ENCODE measurements around the gene ADARB1.

Gene ADARB1

GRCh38 chr21:45078877-45079281, 4.5 kb downstream of the ADARB1 start:
- H3K4me3 ChIP-seq (replicated peaks; ENCODE audit: low read depth, low read length): no peak overlapping the region
- TF ChIP-seq, protein P1, sequence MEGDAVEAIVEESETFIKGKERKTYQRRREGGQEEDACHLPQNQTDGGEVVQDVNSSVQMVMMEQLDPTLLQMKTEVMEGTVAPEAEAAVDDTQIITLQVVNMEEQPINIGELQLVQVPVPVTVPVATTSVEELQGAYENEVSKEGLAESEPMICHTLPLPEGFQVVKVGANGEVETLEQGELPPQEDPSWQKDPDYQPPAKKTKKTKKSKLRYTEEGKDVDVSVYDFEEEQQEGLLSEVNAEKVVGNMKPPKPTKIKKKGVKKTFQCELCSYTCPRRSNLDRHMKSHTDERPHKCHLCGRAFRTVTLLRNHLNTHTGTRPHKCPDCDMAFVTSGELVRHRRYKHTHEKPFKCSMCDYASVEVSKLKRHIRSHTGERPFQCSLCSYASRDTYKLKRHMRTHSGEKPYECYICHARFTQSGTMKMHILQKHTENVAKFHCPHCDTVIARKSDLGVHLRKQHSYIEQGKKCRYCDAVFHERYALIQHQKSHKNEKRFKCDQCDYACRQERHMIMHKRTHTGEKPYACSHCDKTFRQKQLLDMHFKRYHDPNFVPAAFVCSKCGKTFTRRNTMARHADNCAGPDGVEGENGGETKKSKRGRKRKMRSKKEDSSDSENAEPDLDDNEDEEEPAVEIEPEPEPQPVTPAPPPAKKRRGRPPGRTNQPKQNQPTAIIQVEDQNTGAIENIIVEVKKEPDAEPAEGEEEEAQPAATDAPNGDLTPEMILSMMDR (IDR thresholded peaks at IDR 0.05; ENCODE audit: low read length, missing control alignments): no peak
- peak; percentile 93 for DNase-seq (ENCODE audit: low read depth)

DNA sequence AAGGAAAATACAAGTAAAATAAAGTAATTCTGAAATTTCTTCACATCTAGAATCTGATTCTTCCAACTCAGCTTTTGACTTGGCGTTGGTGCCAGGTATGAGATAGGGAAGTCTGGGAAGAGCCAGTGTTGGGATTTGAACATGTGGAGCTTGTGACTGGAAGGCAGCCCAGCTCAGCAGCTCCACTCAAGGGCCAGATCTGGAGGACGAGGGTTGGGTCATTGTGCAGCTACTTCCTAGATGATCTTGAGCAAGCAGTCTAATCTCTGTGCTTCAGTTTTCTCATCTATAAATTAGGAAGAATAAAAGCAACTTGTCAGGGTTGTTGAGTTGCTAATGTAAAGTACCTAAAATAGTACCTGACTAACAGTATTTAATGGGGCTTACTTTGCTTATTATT, 5.0 kb downstream of the ADARB1 start:
- no peak overlapping the region for H3K4me3 ChIP-seq (replicated peaks; ENCODE audit: low read depth, low read length)

DNA sequence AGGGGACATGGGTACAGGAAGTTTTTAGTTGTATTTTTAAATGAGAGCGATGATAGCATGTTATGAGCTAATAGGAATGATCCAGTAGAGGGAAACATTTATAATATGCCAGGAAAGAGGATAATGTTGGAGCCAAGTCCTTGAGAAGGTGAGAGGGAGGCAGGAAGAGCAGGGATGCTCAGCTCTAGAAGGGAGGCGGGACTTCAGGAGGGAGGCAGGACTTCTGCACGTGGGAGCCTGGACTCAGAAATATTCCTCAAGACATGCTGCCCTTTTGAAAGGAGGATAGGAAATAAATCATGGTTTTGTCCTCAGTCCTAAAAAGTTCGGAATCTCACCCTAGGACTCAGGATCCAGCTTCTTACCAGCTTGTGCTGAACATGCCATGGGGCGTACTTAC, 5.9 kb downstream of the ADARB1 start:
- TF ChIP-seq, protein P1 (IDR thresholded peaks at IDR 0.05; ENCODE audit: low read length, missing control alignments): no peak
- H3K4me3 ChIP-seq (replicated peaks; ENCODE audit: low read depth, low read length): no peak overlapping the region
- no peak for DNase-seq (ENCODE audit: low read depth)

More for the DNA sequence above, 5.0 kb downstream of the ADARB1 start:
- peak; percentile 38 for DNase-seq (ENCODE audit: low read depth)
- TF ChIP-seq, protein P1 (IDR thresholded peaks at IDR 0.05; ENCODE audit: low read length, missing control alignments): no peak

DNA sequence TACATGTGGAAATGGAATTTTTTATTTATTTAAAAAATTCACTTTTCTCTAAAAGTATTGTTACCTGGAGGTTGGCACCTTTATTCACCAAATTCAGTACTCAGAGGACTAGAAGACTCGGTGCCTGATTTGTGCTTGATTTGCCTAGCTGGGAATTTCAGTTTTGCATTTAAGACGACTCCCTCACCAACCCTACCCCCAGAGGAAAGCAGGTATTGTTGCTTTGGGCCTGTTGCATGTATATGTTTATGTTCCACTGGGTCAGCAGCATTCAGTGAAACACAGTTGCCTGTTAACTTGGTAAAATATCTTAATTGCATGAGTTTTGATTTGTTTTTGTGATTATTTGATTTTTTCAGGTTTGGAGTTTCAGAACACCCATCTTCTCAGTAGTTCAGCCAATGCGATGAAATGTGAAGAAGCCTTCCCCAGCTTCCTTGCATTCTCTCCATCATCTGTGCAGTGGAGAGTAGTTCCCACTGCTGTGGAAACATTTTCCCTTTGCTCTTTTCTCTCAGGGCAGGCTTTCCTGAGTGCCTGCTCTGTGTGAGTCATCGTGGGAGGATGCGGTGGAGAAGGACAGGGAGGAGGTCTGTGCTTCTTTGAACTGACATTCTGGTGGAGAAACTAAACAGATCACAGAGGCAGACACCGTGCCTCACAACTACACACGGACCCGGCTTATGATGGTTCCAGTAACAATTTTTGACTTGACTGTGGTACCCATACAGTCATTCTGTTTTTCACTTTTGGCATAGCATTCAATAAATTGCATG, 6.4 kb downstream of the ADARB1 start:
- no peak overlapping the region for H3K4me3 ChIP-seq (replicated peaks; ENCODE audit: low read depth, low read length)
- TF ChIP-seq, protein P1 (IDR thresholded peaks at IDR 0.05; ENCODE audit: low read length, missing control alignments): no peak
- peak; percentile 68 for DNase-seq (ENCODE audit: low read depth)

DNA sequence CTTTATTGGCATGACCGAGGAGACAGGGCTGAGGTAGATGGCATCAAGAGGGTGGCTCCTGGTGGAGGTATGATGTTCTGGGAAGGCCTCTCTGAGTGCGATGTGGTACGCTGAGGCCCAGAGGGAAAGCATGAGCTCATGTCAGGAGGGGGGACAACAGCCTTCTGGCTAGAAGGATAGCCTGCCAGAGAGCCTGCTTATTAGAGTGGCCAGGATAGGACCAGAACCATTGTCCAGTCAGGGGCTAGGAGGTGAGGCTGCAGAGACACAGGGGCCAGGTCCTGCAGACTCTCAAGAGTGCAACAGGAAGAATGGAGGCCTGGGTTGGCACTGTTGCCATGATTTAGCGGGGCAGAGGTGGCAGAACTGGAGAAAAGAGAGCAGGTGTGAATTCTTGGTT, 7.3 kb downstream of the ADARB1 start:
- no peak for DNase-seq (ENCODE audit: low read depth)
- no peak overlapping the region for H3K4me3 ChIP-seq (replicated peaks; ENCODE audit: low read depth, low read length)
- TF ChIP-seq, protein P1 (IDR thresholded peaks at IDR 0.05; ENCODE audit: low read length, missing control alignments): no peak

DNA sequence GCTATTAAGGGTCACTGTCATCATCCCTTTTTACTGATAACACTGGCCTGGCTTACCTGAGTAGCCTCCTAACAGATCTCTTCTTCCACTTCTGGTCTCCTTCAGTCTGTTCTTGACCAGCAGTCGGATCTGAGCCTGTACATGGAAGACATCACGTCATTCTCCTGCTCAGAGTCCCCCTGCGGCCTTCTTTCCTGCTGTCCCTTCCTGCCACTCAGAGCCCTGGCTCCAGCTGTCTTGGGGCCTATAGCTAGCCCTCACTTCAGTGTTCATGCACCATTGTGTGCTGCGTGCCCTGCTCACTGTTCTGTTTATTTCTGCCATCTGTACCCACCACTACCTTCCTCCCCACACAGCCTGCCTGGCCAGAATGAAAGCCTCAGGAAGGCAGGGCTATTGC, 8.4 kb downstream of the ADARB1 start:
- no peak for DNase-seq (ENCODE audit: low read depth)
- TF ChIP-seq, protein P1 (IDR thresholded peaks at IDR 0.05; ENCODE audit: low read length, missing control alignments): no peak
- no peak overlapping the region for H3K4me3 ChIP-seq (replicated peaks; ENCODE audit: low read depth, low read length)

DNA sequence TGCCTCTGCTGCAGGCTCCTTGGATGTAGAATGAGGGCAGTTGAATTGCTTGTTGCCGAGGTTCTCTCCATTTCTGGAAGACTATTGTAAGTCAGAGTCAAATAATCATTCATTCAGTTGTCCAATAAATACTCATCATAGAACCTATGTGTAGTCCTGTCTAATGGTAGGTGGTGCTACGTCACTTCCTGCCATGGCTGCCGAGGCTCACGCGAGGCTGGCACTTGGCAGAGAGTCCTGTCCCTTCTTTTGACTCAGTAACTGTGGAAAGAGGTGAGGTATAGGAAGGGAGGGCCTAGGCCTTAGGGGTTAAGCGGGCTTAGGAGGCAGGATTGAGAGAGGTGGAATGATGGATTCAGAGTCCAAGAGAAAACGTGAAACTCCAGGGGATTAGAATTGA, 9.7 kb downstream of the ADARB1 start:
- no peak overlapping the region for H3K4me3 ChIP-seq (replicated peaks; ENCODE audit: low read depth, low read length)
- TF ChIP-seq, protein P1 (IDR thresholded peaks at IDR 0.05; ENCODE audit: low read length, missing control alignments): no peak
- no peak for DNase-seq (ENCODE audit: low read depth)
